UCSD-AML1 (cell line): ENCODE data around the gene DGKG.

Experiments used
- DNase-seq: peaks from one replicate; lab custom pipeline; 2025; ENCODE audit not compliant: unreplicated experiment; lab: John Stamatoyannopoulos, UW

The DGKG gene

DNA sequence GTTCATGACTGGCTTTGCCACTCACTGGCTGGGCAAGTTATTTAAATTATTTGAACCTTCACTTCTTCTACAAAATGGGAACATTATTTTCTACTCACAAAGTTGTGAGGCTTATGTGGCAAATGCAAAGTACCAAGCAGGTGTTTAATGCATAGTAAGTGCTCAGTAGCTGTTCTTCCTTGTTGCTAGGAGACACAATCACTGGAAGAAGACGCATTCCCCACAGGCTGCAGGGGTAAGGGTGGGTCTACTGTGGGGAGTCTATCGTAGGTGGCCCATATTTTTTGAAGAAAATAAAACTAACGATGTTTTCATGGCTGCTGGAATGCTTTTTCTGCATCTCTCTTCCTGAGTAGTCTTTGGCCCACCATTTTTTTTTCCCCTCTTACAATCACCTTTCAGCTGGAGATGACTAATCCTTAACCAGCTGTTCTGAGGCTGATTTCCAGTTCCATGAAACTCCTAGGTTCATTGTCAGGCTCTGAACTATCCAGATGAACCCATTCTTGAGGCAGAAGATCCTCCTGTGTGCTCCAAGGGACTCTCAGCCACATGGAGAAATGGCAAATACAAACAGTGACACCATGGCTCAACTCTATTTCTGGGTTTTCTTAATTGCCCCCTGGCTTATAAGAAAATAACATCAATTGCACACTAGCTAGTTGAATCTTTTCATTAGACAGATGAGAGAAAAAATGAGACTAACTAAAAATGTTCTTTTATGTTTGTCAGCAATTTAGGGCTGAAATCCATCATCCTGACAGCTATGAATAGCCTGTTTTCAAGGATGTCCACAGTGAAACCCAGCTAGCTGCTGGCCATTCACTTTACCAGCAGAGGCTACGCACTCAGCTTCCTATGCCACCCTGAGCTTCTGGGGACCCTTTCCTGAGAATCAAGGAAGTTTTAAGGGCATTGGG is 144.9 kb downstream of the DGKG start:
- DNase-seq = no peak

DNA sequence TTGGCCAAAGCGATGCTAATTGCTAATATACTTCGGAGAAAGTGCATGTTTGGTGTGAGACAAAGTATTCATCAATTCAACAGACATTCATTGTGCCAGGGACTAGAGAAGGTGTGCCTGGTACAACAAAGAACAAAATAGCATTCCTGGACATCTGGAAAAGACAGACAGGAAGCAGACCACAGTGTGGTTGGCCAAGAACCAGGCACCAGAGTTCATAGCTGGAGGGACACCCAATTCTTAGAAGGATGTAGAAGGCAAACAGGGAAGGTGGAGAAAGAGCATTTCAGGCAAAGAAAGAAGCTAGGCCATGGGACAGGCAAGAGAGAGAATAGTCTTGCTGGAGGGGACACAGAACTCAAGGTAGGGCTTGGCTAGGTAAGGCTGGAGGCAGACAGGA is 147.4 kb downstream of the DGKG start:
- no peak for DNase-seq

- DNase-seq = no peak
Measured at GRCh38 chr3:186213946-186214345, 148.1 kb downstream of the DGKG start.

DNA sequence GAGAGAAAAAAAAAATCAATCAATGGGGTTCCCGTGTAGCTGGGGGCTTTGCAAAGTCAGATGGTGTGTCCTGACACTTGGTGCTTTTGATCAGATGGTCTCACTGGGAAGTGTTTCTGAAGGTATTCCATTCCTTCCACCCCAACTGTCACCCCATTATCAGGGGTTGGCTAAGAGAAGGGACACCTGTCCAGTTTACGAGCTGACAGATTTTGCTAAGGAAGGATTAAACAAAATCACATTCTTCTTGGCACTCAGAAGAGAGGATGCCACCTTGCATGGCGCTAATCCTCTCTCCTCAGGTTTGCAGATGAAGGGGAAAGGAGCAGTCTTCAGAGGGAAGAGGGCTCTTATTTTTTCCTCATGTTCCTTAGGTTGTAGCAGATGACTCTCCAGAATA is 149.4 kb downstream of the DGKG start:
- DNase-seq = no peak

DNA sequence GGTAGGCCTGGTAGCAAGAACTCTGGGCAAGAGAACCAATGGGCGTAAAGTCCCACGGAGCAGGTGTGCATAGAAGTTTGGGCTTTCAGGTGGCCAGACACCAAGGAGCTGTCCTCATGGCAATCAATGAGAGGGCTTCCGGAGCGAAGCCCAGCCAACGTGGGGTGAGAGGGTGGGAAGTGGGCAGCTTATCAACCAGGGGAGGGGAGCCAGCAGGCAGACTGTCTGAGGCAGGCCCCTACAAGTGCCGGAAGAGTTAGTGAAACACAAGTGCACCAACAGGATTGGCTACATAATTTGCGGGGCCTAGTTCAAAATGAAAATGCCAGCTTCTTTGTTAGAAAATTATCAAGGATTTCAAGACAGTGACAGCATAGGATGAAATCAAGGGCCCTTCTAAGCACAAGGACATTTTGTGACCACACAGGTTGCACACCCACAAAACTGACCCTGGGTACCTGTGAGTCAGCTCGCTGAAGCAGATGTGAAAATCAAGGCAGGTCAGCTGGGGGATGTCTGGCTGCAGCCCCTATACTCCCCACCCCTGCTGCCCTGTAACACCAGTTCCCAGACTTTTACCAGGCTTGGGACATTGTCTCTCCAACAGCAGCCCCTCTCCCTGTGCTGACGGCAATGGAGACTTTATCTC is 151.1 kb downstream of the DGKG start:
- no peak for DNase-seq

- peak; percentile 71 for DNase-seq
Measured at GRCh38 chr3:186209810-186210752, 152.0 kb downstream of the DGKG start.

- no peak for DNase-seq
Measured at GRCh38 chr3:186208296-186208989, 153.6 kb downstream of the DGKG start.

DNA sequence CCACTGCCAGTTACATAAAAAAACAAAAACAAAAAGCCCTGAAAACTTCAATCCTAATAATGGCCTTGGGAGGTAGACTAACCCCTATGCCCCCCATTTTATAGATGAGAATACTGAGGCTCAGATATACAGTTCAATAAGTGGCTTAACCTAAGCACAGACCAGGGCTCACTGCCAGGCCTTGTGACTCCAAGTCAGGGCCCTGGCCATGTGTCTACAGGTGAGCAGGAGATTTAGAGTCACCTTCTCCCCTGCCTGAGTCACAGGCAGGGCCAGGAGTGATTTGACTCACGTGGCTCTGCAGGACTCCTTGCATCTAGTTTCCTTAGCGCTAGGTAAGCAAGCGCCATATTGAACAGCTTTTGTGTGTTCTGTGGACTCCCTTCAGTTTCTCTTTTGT is 154.5 kb downstream of the DGKG start:
- DNase-seq = no peak

DNA sequence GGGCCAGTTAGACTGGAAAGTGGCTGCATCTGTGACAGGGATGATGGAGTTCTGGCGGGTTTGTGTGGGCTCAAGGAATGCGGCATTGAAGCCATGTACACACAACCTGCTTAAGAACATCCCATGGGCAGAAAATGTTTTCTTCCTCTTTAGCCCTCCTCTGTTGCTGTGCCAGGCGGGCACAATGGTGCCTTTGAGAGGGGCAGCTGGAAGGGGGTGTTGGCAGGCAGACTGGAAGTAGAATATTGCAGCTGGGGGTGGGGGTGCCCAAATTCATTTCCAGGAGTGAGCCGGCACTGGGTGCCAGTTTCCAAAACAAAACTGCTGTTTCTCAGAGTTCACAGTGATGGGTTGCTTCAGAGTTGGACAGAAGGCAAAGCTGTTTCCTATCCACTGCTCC is 161.3 kb downstream of the DGKG start:
- DNase-seq = no peak

GRCh38 chr3:186198442-186198841 is 163.6 kb downstream of the DGKG start:
- DNase-seq = no peak

DNA sequence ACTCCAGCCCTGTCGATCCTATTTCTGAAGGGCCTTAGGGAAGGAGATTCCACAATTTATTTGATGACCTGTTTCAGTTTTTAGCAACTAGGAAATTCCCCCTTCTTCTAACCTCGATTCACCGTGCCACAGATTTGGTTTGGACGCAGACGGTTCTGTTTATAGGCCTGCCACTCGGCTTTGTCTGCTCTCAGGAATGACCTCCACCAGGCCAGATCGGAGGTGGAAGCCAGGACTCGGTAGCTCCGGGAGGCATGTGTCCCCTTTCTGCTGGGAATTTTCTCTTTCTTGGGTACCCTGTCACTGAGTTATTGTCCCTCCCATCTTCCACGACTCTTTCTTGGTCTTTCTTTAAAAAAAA is 167.6 kb downstream of the DGKG start:
- DNase-seq = no peak

DNA sequence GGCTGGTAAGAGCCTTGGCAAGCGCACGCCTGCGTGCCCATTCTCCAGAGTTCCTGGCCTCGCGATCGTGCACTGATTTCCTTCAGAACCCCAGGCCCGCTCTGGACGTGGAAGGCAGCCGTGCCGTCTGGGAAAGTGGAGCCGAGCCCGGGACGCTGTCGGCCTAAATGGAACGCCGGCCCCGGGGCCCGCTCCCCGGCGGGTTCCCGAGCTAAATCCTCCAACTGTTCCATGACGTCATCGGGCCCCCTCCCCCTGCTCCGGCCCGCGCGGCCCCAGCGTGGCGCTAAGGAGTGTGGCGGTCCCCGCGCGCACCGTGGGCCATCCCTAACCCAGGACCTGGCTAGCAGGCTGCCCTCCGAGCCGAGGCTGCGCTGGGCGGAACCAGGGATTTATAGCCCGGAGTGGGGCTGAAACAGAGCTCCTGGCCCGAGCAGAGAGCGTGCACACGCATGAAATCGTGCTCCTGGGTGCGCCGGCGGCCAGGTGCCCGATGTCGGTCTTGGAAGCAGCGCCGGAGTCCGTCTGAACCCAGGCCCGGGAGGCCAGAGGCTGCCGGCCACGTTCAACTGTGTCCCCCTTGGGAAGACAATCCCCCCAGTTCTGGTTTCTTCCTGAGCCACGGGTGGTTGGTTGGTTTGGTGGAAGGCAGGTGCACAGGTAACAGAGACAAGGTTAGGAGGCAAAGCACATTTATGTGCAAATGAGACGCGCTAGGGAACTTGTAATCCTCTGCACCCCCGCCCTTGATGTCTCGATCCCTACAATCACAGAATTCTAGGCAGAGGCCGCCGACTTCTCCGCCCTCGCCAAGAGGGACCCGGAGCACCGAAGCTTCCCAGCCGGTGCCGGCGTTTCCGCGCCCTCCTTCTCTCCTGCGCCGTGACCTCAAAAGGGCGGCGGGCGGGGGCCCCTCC is 168.2 kb downstream of the DGKG start:
- no peak for DNase-seq

DNA sequence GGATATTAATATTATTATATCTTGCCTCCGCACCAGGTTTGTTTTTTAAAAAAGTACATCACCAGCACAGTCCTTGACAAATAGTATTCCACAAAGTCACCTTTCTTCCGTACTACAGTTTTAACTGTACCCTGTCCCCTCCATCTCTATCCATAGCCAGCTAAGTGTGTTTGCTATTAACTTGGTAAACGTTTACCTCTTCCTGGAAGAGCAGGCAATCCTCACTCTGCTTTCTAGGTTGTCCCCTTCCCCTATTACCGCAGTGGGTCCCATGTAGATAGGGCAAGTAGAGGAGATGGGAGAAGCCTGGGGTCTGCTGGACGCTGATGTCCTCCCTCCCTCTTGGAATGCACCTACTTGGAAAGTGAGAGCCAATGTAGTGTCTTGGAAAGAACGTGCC is 169.2 kb downstream of the DGKG start:
- no peak for DNase-seq

DNA sequence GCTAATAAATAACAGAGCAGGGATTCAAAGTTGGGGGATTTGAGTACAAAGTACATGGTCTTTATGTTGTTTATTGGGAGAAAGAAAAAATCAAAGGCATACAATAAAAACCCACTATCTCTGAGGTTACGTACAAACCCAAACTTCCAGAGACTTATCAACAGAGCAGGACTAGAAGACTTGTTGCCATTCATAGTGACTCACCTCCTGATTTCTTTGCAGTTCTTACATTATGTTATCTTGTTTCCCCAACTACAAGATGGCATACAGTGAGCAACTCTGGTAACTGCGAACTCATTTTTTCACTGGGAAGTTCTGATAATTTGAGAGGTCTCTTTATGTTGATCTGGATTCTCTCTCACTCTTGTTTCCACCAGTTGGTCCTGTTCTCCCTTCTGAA is 172.5 kb downstream of the DGKG start:
- no peak for DNase-seq

DNA sequence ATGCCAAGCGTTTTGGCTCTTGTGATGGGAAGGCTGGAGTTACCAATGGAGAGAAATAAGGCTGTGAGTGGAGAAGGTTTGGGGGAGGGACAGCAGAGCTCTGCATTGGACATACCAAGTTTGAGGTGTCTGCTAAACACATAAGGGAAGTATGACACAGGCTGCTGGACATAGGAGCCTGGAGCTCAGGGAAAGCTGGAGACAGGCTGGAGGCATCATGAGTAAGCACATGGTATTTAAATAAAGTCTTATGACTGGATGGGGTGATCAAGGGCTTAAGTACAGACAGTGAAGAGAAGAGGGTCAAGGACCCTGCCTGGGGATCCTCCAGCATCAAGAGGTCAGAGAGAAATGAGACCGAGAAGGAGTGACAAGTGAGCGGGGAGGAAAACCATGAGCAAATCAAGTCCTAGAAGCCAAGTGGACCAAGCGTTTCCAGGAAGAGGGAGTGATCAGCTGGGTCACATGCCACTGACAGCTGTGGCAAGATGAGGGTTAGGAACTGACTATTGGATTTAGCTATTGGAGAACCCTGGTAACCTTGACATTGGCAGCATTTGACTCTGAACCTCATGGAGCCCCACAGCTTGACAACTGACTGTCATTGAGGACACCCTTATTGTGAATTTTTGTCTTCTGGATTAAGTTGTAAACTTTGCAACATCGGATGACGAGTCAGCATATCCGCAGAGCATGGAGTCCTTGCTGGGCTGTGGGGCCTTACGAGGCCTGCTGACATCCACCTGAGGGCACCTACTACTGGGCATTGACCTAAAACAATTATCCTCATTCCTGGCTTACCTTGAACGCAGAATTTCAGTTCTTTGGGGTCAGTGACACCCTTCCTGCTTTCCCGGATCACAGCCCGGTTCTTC is 174.4 kb downstream of the DGKG start:
- DNase-seq = no peak

DNA sequence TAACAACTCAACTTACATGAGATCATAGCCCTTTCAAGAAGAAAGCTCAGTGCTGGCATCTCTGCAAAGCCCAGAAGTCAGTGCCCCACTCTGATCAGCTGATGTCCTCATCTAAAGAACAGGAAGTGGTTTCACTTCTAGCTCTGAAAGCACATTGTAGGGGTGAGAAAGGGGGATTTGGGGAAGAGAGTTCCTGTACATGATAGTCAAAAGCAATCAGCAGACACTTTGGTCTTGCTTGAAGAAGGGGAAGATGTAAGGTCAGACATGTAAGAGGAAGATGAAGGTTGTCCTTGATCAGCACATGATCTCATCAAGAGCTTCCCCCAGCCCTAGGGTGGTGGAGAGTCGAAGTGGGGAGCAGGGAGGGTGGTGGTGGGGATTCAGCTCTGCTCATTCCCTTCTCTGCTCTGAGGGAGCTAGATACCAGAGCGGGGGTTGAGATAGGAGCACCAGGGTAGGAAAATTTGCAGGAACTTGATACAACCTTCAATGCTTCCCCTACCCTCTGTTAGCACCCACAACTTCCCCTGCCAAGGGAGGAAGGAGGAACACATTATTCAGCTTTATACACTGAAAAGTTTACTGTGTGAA is 176.7 kb downstream of the DGKG start:
- DNase-seq = peak; percentile 63

DNA sequence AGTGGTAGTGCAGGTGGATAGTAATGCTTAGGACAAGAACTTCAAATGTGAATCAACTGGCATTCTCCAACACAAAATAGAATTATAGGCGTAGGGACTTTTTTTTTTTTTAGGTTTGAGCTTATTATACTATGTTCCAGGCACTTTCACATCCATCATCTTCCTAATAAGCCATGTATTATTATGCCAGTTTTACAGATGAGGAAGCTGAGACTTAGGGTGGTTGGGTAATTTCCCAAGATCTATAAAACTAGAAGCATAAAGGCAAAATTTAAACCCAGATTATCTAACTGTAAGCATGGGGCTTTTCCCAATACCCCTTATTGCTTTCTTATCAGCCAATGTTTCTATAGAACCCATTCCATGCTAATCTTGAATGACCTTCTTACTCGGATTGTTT is 178.0 kb downstream of the DGKG start:
- no peak for DNase-seq

DNA sequence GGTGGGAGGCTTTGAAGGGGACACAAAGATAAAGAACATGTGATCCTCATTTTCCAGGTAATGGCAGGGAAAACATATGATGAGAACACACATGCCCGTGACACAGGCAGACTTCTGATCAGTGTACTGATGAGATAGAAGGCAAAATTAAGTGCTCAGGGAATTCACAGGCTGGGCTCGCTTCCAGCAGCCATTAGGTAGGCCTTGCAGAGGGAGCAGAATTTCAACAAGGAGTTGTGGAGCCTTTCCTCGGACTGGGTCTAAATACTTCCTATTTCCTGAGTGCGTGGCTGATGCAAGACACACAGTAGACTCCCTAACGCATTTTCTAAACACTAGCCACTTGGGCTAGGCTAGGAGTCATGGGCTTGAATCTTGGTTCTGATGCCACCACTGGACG is 179.2 kb downstream of the DGKG start:
- no peak for DNase-seq

- DNase-seq = no peak
Measured at GRCh38 chr3:186181901-186182300, 180.1 kb downstream of the DGKG start.
